ENCODE results near the gene RARRES2.
"Not testable (repeated sequence)": the region's sequence is repeated elsewhere in the genome, so short reads cannot be mapped to it uniquely, and the experiment has no call there.

RARRES2 gene

GRCh38 chr7:150341263-150342120 lies at the start of gene RARRES2:
RARRES2 (minus strand) TSS chr7:150341629; CDS start chr7:150340609, 1,020 bp downstream.
- no peak for DNase-seq (ENCODE audit: extremely low spot score)
- POLR2A ChIA-PET: no interaction called here
- TF ChIP-seq SUZ12 (IDR thresholded peaks at IDR 0.05): no peak
- TF ChIP-seq ZNF384 (IDR thresholded peaks at IDR 0.05): no peak
- TF ChIP-seq L3MBTL2 (conservative IDR thresholded peaks at IDR 0.05): no peak
- no peak for TF ChIP-seq HDGF (IDR thresholded peaks at IDR 0.05; ENCODE audit: borderline replicate concordance)
- TF ChIP-seq FOXK2 (IDR thresholded peaks at IDR 0.05): no peak
- TF ChIP-seq BHLHE40 (IDR thresholded peaks at IDR 0.05; ENCODE audit: borderline replicate concordance): no peak
- TF ChIP-seq ELF4 (IDR thresholded peaks at IDR 0.05): no peak
- TF ChIP-seq ARNT (IDR thresholded peaks at IDR 0.05): no peak
- no peak for TF ChIP-seq TARDBP (IDR thresholded peaks at IDR 0.05)
- TF ChIP-seq FOXA1 (IDR thresholded peaks at IDR 0.05): no peak
- no peak for TF ChIP-seq NFRKB (IDR thresholded peaks at IDR 0.05)
- no peak for TF ChIP-seq CTBP1 (IDR thresholded peaks at IDR 0.05; ENCODE audit: borderline replicate concordance)
- CTCF ChIA-PET: no interaction called here

- TF ChIP-seq TARDBP (IDR thresholded peaks at IDR 0.05): no peak
- TF ChIP-seq BHLHE40 (IDR thresholded peaks at IDR 0.05; ENCODE audit: borderline replicate concordance): no peak
- TF ChIP-seq FOXM1 (IDR thresholded peaks at IDR 0.05; ENCODE audit: borderline replicate concordance): no peak
- TF ChIP-seq ARNT (IDR thresholded peaks at IDR 0.05): no peak
- no peak for TF ChIP-seq NFRKB (IDR thresholded peaks at IDR 0.05)
- no peak for TF ChIP-seq CTBP1 (IDR thresholded peaks at IDR 0.05; ENCODE audit: borderline replicate concordance)
- TF ChIP-seq HDGF (IDR thresholded peaks at IDR 0.05; ENCODE audit: borderline replicate concordance): no peak
- no peak for TF ChIP-seq FOXA1 (IDR thresholded peaks at IDR 0.05)
- TF ChIP-seq ZNF384 (IDR thresholded peaks at IDR 0.05): no peak
- TF ChIP-seq ELF4 (IDR thresholded peaks at IDR 0.05): no peak
- no peak for TF ChIP-seq LEF1 (IDR thresholded peaks at IDR 0.05; ENCODE audit: borderline replicate concordance)
- TF ChIP-seq L3MBTL2 (conservative IDR thresholded peaks at IDR 0.05): no peak
- TF ChIP-seq SUZ12 (IDR thresholded peaks at IDR 0.05): no peak
- no peak for TF ChIP-seq FOXK2 (IDR thresholded peaks at IDR 0.05)
- no peak for TF ChIP-seq PKNOX1 (IDR thresholded peaks at IDR 0.05)
- TF ChIP-seq SP1 (IDR thresholded peaks at IDR 0.05): no peak
- POLR2A ChIA-PET: interaction anchor here (1.3 to 2.1 kb wide), 2 partner anchors 10 to 16 kb away, joined by 4 to 5 read pairs; a partner anchor contains a TSS
- no peak for DNase-seq (ENCODE audit: extremely low spot score)
- CTCF ChIA-PET: no interaction called here
These were observed 48.8 kb upstream of the RARRES2 start for GRCh38 chr7:150390205-150390604.

GRCh38 chr7:150389532-150389816 lies 48.0 kb upstream of the RARRES2 start:
- CTCF ChIA-PET: no interaction called here

DNA sequence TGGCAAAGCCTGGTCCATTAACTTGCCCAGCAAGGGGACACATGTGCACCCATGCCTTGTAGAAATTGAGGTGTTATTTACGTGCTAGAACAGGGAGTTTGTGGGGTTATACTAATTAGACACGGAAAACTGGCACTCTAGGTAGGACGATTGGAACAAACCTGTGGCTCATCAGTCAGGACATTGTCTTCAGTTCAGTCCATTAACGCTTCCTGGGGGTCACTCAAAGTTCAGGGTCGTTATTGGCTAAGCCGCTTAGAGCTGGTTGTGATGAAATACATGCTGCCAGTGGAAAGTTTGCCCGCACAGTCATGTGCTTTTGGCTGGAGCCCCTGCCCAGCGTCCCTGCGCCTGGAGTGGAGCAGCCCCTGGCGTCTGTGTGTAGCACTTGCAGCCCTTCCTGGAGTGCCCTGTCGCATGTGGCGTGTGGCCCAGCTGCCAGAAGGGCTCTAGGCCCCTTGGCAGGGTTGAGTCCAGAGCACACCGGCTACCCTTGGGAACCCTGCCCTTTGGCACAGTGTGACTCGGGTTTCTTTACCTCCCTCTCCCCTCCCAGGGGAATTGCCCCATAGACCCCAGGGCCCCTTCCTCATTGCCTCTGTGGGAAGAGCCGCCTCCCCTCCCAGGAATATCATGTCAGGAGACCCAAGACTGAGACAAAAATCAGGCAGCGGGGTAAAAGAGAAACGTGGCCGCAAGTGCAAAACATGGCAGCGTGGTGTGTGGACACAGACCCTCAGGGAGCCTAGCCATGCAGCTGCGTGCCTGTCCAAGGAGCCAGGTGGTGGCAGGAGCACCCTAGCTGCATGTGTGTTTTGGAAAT lies 47.5 kb upstream of the RARRES2 start:
- no peak for DNase-seq (ENCODE audit: extremely low spot score)
- POLR2A ChIA-PET: interaction anchor here (1.3 to 2.1 kb wide), 4 partner anchors 9 to 17 kb away, joined by 3 to 7 read pairs (median 4); a partner anchor contains a TSS
- CTCF ChIA-PET: no interaction called here
- no peak for TF ChIP-seq FOXK2 (IDR thresholded peaks at IDR 0.05)
- TF ChIP-seq PKNOX1 (IDR thresholded peaks at IDR 0.05): no peak
- no peak for TF ChIP-seq ELF4 (IDR thresholded peaks at IDR 0.05)
- no peak for TF ChIP-seq ZNF384 (IDR thresholded peaks at IDR 0.05)

More at GRCh38 chr7:150389532-150389816, 48.0 kb upstream of the RARRES2 start:
- DNase-seq (ENCODE audit: extremely low spot score): no peak
- POLR2A ChIA-PET: interaction anchor here (1.3 to 2.1 kb wide), 4 partner anchors 10 to 17 kb away, joined by 3 to 7 read pairs (median 4); a partner anchor contains a TSS
- TF ChIP-seq SUZ12 (IDR thresholded peaks at IDR 0.05): no peak
- no peak for TF ChIP-seq CTBP1 (IDR thresholded peaks at IDR 0.05; ENCODE audit: borderline replicate concordance)
- TF ChIP-seq ZNF384 (IDR thresholded peaks at IDR 0.05): no peak
- no peak for TF ChIP-seq ELF4 (IDR thresholded peaks at IDR 0.05)
- TF ChIP-seq SP1 (IDR thresholded peaks at IDR 0.05): no peak
- TF ChIP-seq ARNT (IDR thresholded peaks at IDR 0.05): no peak
- TF ChIP-seq LEF1 (IDR thresholded peaks at IDR 0.05; ENCODE audit: borderline replicate concordance): no peak
- TF ChIP-seq NFRKB (IDR thresholded peaks at IDR 0.05): no peak
- TF ChIP-seq L3MBTL2 (conservative IDR thresholded peaks at IDR 0.05): no peak
- TF ChIP-seq PKNOX1 (IDR thresholded peaks at IDR 0.05): no peak
- no peak for TF ChIP-seq FOXA1 (IDR thresholded peaks at IDR 0.05)
- TF ChIP-seq HDGF (IDR thresholded peaks at IDR 0.05; ENCODE audit: borderline replicate concordance): no peak
- no peak for TF ChIP-seq FOXM1 (IDR thresholded peaks at IDR 0.05; ENCODE audit: borderline replicate concordance)
- TF ChIP-seq FOXK2 (IDR thresholded peaks at IDR 0.05): no peak
- no peak for TF ChIP-seq BHLHE40 (IDR thresholded peaks at IDR 0.05; ENCODE audit: borderline replicate concordance)
- TF ChIP-seq TARDBP (IDR thresholded peaks at IDR 0.05): no peak

GRCh38 chr7:150388306-150388705 lies 46.9 kb upstream of the RARRES2 start:
- ChIA-PET POLR2A (interaction anchor here (1.4 to 2.1 kb wide), 3 partner anchors 10 to 18 kb away, joined by 3 to 7 read pairs (median 5); a partner anchor contains a TSS), CTCF (no interaction called here)
- TF ChIP-seq PKNOX1 (IDR thresholded peaks at IDR 0.05) (no peak), HDGF (IDR thresholded peaks at IDR 0.05; ENCODE audit: borderline replicate concordance) (no peak), FOXM1 (IDR thresholded peaks at IDR 0.05; ENCODE audit: borderline replicate concordance) (no peak), CTBP1 (IDR thresholded peaks at IDR 0.05; ENCODE audit: borderline replicate concordance) (no peak), FOXA1 (IDR thresholded peaks at IDR 0.05) (no peak), ELF4 (IDR thresholded peaks at IDR 0.05) (no peak), TARDBP (IDR thresholded peaks at IDR 0.05) (no peak), SP1 (IDR thresholded peaks at IDR 0.05) (no peak), BHLHE40 (IDR thresholded peaks at IDR 0.05; ENCODE audit: borderline replicate concordance) (no peak), ZNF384 (IDR thresholded peaks at IDR 0.05) (no peak), L3MBTL2 (conservative IDR thresholded peaks at IDR 0.05) (no peak), SUZ12 (IDR thresholded peaks at IDR 0.05) (no peak)
- no peak for DNase-seq (ENCODE audit: extremely low spot score)

GRCh38 chr7:150385884-150386283 lies 44.5 kb upstream of the RARRES2 start:
- POLR2A ChIA-PET: interaction anchor here (1.1 to 1.8 kb wide), 3 partner anchors 8 to 18 kb away, joined by 3 to 6 read pairs (median 4); partner anchors contain the start of gene REPIN1
- CTCF ChIA-PET: interaction anchor here (0.8 kb wide), 1 partner anchor 31 kb away, joined by 4 read pairs; no protein-coding TSS in a partner anchor
- not testable (repeated sequence) for DNase-seq (ENCODE audit: extremely low spot score)

All from HEK293T (cell line).